ENCODE measurements around the gene PATL2.
A peak's percentile ranks its signal among the peaks of the same experiment; 100 is the strongest.
"Not testable (repeated sequence)": the region's sequence is repeated elsewhere in the genome, so short reads cannot be mapped to it uniquely, and the experiment has no call there.

Gene PATL2

GRCh38 chr15:44641651-44642050, 69.5 kb downstream of the PATL2 start:
- DNase-seq, result peak; percentile 56

- DNase-seq, result no peak
Observed at GRCh38 chr15:44636976-44637375, 74.1 kb downstream of the PATL2 start.

DNA sequence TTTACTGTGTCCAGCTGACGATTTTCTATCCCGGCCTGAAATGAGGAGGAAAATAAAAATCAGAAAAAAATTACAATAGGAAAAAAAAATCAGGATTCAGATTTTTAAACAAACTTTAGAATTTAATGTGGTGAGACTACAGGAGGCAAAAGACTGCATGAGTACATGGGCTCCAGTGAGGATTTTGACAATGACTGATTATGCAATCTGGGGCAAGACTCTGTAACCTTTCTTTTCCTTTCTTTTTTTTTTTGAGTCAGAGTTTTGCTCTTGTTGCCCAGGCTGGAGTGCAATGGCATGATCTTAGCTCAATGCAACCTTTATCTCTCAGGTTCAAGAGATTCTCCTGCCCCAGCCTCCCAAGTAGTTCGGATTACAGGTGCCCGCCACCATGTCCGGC, 77.5 kb downstream of the PATL2 start:
- no peak for DNase-seq

- not testable (repeated sequence) for DNase-seq
Observed at GRCh38 chr15:44625286-44625685, 85.8 kb downstream of the PATL2 start.

DNA sequence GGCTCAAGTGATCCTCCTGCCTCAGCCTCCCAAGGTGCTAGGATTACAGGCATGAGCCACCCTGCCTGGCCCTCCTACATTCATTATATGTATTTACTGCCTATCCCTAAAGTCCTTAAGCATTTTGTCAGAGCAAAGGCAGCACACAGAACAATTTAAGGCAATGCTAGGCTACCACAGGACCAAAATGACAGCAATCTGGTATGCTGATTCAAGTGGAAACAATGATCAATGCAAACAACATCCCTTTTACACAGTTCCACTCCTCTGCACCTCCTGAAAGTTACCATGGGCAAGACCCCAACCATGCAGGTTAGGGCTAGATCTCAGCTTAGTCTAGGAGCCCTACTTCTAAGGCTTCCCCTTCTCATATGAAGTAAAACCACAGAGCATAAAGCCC, 87.9 kb downstream of the PATL2 start:
- no peak for DNase-seq

- no peak for DNase-seq
Observed at GRCh38 chr15:44620081-44620480, 91.0 kb downstream of the PATL2 start.

DNA sequence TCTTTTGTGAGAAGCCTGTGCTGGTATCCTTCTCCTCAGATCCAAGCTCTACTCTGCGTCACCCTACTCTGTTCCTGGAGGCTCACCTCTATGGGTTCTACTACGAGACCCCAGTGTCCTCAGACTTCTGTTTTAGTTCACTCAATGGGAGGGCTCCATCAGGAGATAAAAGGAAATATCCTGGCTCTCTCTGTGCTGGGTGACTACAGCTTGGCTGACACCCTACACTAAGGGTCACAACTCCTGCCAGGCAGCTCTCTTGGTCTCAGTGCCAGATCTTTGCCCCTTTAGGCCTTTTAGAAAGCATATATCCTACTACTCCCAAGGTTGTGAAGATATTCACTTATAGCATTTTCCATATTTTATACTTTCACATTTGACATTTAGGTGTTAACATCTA, 94.1 kb downstream of the PATL2 start:
- DNase-seq, result no peak
